HAP-1 (cell line): ENCODE data around the gene BNIP3.

Experiments used
- DNase-seq, 2 experiments: peaks; one replicate each; pipeline ENCODE4 v3.0.0-alpha.2; 2016 to 2020; ENCODE audit warnings: low spot score in 2 of 2
- H3K27me3 ChIP-seq: fragments of 250-450 bp; sonication (Bioruptor Pico); 2 replicates; pipeline ENCODE4 v1.5.1; 2020; ENCODE audit warnings: low read depth, mild to moderate bottlenecking, moderate library complexity
- H3K36me3 ChIP-seq: fragments of 250-450 bp; sonication (Bioruptor Pico); replicated peaks from 2 replicates; pipeline ENCODE4 v1.5.1; 2020; ENCODE audit warnings: mild to moderate bottlenecking
- H3K4me1 ChIP-seq: fragments of 250-450 bp; sonication (Bioruptor Pico); 2 replicates; pipeline ENCODE4 v1.5.1; 2020; ENCODE audit warnings: mild to moderate bottlenecking
- H3K4me3 ChIP-seq: fragments of 250-450 bp; sonication (Bioruptor Pico); 2 replicates; pipeline ENCODE4 v1.5.1; 2020; ENCODE audit warnings: mild to moderate bottlenecking, moderate library complexity
- H3K9me3 ChIP-seq: fragments of 250-450 bp; sonication (Bioruptor Pico); 2 replicates; pipeline ENCODE4 v1.5.1; 2020; ENCODE audit warnings: mild to moderate bottlenecking, moderate library complexity
- in situ Hi-C: fragments of 300-500 bp; cut with MboI; formaldehyde crosslinking; loops from 3 replicates; pipeline ENCODE4 v1.14.3; 2020; ENCODE audit warnings: low sequenced_read_pairs, inconsistent platforms, mixed read lengths

The BNIP3 gene

DNA sequence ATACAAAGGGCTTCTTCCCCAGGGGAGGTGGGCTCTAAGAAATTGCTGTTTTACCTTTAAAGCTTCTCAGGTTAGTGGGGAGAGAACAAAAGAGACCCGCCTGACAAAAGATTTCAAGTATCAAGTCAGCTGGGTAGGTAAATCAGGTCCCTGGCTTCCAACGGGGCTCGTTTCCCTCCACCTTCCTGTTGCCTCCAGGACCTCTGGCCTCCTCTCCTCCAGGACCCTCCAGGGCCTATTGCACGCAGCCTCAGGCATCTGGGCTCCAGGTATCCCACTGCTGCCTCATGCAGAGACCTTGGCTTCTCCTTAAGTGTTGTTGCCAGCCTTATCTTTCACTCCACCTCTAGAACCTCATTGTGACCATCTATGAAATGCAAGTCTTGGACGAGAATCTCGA is 2.9 kb downstream of the BNIP3 start:
- in situ Hi-C loops, result no loop called here
- no peak overlapping the region for H3K4me3 ChIP-seq
- no peaks in the 10 kb centered on the region for H3K27me3 ChIP-seq
- no peaks in the 10 kb centered on the region for H3K9me3 ChIP-seq
- no peaks in the 10 kb centered on the region for H3K36me3 ChIP-seq
- H3K4me1 ChIP-seq, result peaks cover 20% of the 10 kb centered on the region
- no peak for DNase-seq

- Histone ChIP-seq H3K9me3 (no peaks in the 10 kb centered on the region), H3K36me3 (no peaks in the 10 kb centered on the region), H3K4me3 (no peak overlapping the region), H3K4me1 (peaks cover 20% of the 10 kb centered on the region), H3K27me3 (no peaks in the 10 kb centered on the region)
- in situ Hi-C loops, result no loop called here
- no peak for DNase-seq
These were observed 3.4 kb downstream of the BNIP3 start for GRCh38 chr10:131978366-131978765.

DNA sequence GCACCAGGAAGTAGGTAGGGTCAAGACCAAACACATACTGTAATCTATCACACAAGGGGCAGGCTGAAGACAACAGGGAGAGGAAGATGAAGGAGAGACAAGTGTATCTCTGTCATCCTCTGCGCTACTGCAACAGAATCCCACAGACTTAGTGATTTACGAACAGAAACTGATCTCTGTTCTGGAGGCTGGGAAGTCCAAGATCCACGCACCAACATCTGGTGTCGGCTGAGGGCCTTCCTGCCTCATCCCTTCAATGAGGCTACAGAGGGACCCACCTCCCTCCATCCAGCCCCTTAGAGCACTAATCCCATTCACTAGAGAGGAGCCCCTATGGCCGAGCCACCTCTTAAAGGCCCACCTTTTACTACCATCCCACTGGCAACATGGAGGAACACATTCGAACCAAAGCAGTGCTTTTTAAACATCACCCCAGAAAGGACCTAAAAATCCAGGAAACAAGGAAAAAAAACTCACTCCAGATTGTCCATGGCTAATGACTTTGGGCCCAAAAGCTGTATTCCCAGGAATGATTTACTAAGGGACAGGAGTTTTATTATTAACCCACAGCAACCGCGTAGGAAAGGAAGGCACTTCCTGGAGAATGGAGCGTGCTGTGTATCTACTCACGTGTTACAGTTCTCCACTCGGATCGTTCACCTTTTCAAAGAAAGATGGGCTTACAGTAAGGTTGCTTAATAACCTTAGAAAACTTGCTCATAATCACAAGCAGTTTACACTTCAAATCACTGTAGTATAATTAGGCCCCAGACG is 4.2 kb downstream of the BNIP3 start:
- Histone ChIP-seq H3K4me1 (peaks cover 20% of the 10 kb centered on the region), H3K4me3 (no peak overlapping the region), H3K36me3 (peaks cover 4% of the 10 kb centered on the region), H3K9me3 (no peaks in the 10 kb centered on the region), H3K27me3 (no peaks in the 10 kb centered on the region)
- in situ Hi-C loops, result no loop called here
- no peak for DNase-seq

DNA sequence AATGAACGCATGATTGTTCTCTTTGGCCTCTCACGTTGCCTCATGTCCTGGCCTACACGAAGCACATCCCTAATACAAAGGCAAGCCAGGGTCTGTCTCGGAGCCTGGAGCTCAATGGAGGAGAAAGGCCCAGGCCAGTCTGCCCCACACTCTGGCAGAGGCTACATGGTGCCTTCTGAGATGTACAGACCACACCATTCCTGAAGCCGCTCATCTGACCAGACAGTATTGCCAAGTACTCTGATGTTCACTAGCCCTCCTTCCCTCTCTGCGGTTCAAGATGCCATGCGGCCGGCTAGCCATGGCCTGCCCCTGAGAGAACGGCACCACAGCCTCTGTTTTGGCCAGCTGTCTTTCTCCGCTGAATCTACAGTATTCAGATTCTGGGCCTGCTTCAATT is 5.9 kb downstream of the BNIP3 start:
- Histone ChIP-seq H3K36me3 (peaks cover 12% of the 10 kb centered on the region), H3K9me3 (no peaks in the 10 kb centered on the region), H3K4me1 (peaks cover 20% of the 10 kb centered on the region), H3K4me3 (no peak overlapping the region), H3K27me3 (no peaks in the 10 kb centered on the region)
- DNase-seq, result no peak
- in situ Hi-C loops, result no loop called here

DNA sequence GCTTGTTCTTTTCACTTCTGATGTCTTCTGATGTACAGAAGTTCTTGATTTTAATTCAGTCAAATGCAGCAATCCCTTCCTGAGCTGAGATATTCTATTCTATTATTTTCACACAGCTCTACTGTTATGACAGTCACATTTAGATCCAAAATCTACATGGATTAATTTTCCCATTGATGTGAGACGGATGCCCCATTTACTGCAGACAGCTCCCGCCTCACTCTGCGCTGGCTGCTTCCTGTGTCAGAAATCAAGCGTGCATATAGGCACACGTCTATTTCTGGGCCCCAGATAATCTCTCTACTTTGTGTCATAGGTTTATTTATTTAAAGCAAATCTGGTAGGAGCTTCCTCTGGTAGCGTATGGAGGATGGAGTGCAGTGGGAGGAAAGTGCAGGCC is 6.7 kb downstream of the BNIP3 start:
- no peak for DNase-seq
- no peaks in the 10 kb centered on the region for H3K9me3 ChIP-seq
- H3K4me3 ChIP-seq, result no peak overlapping the region
- peaks cover 20% of the 10 kb centered on the region for H3K36me3 ChIP-seq
- in situ Hi-C loops, result no loop called here
- peaks cover 15% of the 10 kb centered on the region for H3K4me1 ChIP-seq
- H3K27me3 ChIP-seq, result no peaks in the 10 kb centered on the region

- Histone ChIP-seq H3K36me3 (peaks cover 25% of the 10 kb centered on the region), H3K9me3 (no peaks in the 10 kb centered on the region), H3K4me1 (peaks cover 11% of the 10 kb centered on the region), H3K27me3 (no peaks in the 10 kb centered on the region), H3K4me3 (no peak overlapping the region)
- in situ Hi-C loops, result no loop called here
- no peak for DNase-seq
These were observed 7.5 kb downstream of the BNIP3 start for GRCh38 chr10:131974034-131974817.

GRCh38 chr10:131973160-131973951 is 8.4 kb downstream of the BNIP3 start:
- Histone ChIP-seq H3K4me1 (peaks cover 5% of the 10 kb centered on the region; the same call in 1 of the 2 replicates), H3K4me3 (no peak overlapping the region), H3K27me3 (no peaks in the 10 kb centered on the region), H3K9me3 (no peaks in the 10 kb centered on the region), H3K36me3 (peaks cover 34% of the 10 kb centered on the region)
- DNase-seq, result no peak
- in situ Hi-C loops, result no loop called here

GRCh38 chr10:131972474-131973071 is 9.2 kb downstream of the BNIP3 start:
- Histone ChIP-seq H3K4me1 (no peaks in the 10 kb centered on the region), H3K9me3 (no peaks in the 10 kb centered on the region), H3K36me3 (peaks cover 35% of the 10 kb centered on the region), H3K4me3 (no peak overlapping the region), H3K27me3 (no peaks in the 10 kb centered on the region)
- in situ Hi-C loops, result no loop called here
- DNase-seq, result no peak

- H3K4me3 ChIP-seq, result no peak overlapping the region
- peaks cover 35% of the 10 kb centered on the region for H3K36me3 ChIP-seq
- H3K9me3 ChIP-seq, result no peaks in the 10 kb centered on the region
- DNase-seq, result no peak
- H3K4me1 ChIP-seq, result no peaks in the 10 kb centered on the region
- in situ Hi-C loops, result no loop called here
- no peaks in the 10 kb centered on the region for H3K27me3 ChIP-seq
These were observed 10.1 kb downstream of the BNIP3 start for GRCh38 chr10:131971591-131971990.

DNA sequence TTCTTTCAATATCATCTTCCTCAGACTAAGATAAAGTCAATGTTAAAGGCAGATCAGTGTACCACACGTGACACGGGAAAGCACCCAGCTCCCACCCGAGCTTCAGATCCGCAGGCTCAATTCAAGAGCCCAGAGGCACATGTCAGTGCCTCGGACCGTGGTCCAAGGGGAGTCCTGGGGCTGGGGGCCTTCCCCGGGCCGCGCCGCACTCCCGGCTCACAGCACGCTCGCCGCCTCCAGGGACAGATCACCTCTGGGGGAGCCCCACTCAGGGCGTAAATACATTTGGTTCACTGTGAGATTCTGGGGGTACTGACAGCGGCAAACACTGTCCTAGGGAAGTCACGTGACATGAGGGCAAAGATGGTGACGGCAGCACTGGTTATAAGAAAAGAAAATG is 10.8 kb downstream of the BNIP3 start:
- Histone ChIP-seq H3K4me1 (no peaks in the 10 kb centered on the region), H3K36me3 (peaks cover 35% of the 10 kb centered on the region)
- in situ Hi-C loops, result no loop called here

DNA sequence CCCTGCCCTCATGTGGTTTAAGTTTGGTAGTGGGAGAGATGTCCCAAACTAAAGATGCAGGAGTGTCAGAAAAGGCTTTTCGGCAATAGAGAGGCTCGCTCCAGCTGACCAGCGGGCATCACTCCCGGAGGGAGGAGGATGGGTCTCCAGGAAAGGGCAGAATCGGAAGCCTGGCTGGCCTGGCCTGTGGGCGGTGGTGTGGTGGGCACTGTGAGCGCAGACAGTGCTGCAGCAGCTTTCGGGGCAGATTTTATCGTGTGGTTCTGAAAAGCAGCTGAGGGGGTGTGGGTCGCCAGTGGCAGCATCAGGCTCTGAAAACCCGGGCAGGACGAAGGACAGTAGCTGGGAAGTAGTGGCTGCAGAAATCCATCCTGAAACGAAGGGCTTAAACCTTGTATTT is 12.8 kb downstream of the BNIP3 start:
- in situ Hi-C loops, result no loop called here
- H3K4me1 ChIP-seq, result no peaks in the 10 kb centered on the region
- no peak for DNase-seq
- H3K9me3 ChIP-seq, result no peaks in the 10 kb centered on the region
- peaks cover 35% of the 10 kb centered on the region for H3K36me3 ChIP-seq
- H3K4me3 ChIP-seq, result no peak overlapping the region
- no peaks in the 10 kb centered on the region for H3K27me3 ChIP-seq

More for the DNA sequence above, 10.8 kb downstream of the BNIP3 start:
- no peaks in the 10 kb centered on the region for H3K9me3 ChIP-seq
- DNase-seq, result no peak
- H3K4me3 ChIP-seq, result no peak overlapping the region
- H3K27me3 ChIP-seq, result no peaks in the 10 kb centered on the region

- Histone ChIP-seq H3K27me3 (no peaks in the 10 kb centered on the region), H3K36me3 (peaks cover 17% of the 10 kb centered on the region), H3K4me1 (no peaks in the 10 kb centered on the region), H3K4me3 (no peak overlapping the region), H3K9me3 (no peaks in the 10 kb centered on the region)
- DNase-seq, result no peak
- in situ Hi-C loops, result no loop called here
These were observed 17.4 kb downstream of the BNIP3 start for GRCh38 chr10:131964298-131964697.

DNA sequence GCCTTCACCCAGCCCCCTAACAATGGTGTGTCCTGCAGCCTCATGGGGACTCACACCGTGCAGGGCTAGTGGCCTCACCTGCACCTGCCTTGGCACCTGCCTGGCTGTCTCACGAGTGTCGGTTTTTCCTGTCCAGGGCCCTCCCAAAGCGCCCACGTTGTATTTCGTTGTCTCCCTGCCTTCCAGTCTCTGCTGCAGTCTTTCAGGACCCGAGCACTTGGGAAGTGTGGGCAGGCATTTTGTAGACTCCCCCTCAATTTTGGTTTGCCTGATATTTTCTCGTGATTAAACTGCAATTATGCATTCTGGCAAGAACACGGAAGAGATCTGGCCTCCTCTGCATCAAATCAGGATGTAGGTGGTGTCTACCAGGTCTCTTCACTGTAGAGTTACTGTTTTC is 17.9 kb downstream of the BNIP3 start:
- Histone ChIP-seq H3K36me3 (peaks cover 13% of the 10 kb centered on the region), H3K4me1 (no peaks in the 10 kb centered on the region), H3K4me3 (no peak overlapping the region), H3K9me3 (no peaks in the 10 kb centered on the region), H3K27me3 (no peaks in the 10 kb centered on the region)
- in situ Hi-C loops, result no loop called here
- no peak for DNase-seq
